GM18867 (cell line): ENCODE results near the gene IPCEF1.

Source experiments
- ATAC-seq: cut with Tn5 transposase; IDR thresholded peaks from one replicate; pipeline ENCODE4 v1.9.1; 2021; ENCODE audit warnings: mild to moderate bottlenecking, moderate library complexity; ENCODE audit not compliant: unreplicated experiment

IPCEF1 gene

DNA sequence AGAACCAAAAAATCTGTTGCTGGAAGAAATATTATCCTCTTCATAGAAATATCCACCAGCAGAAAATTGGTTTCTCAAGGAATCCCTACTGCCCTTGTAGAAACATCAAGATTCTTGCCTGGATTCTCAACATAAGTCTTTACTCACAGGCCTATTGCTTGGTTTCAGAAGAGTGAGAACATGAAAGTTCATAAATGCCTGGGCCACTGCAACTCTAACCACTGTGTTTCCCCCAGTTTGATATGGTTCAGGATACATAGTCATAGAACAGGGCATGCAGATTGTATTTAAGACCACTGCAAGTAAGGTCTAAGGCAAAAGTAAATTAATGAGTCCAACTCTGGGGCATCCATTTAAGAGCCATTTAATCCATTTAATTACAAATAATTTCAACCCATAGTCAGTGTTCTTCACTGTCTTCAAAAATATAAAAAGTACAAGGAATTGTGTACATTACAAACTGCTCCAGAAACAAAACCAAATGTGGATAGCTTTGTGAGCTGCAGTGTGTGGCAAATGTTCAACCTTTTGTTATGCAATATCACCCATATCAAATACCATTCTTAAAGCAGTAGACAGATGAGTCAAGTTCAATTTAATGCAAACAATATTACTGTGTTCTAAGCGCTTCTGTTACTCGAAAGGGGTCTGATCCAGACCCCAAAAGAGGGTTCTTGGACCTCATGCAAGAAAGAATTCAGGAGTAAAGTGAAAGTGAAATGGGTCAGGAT is 234.2 kb downstream of the IPCEF1 start:
- ATAC-seq, result no peak

DNA sequence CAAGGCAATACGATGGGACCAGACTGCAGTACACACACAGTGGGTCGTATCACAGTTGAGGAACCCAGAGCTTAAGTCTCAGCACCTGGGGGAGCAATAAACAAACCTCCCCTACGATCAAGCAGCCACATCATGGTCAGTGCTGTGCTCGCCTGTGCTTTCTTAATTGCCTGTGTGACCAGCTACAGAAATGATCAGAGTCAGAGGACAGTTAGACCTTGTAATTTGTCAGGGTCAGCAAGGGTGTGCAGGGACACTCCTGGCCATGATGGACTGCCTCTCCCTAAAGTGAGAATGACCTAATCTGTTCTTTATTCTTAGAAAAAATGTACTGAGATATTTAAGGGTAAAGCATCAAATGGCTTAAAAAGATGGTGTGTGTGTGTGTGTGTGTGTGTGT is 239.1 kb downstream of the IPCEF1 start:
- ATAC-seq, result no peak

DNA sequence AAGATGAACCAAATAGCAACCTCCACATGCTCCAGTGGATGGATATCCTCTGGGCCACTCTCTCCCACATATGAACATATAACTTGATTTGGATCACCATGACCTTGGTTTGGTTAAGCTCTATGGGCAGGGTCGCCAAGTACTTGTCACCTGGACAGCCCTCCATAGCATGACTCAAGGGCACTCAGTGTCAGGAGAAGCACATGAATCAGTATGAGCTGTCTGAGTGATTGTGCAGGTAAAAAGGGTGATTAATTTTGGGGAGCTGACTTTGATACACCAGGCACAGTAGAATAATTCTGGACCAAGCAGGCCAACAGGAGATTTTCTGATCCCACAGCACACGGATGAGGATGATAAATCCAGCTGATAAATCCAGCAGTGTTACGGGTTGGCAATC is 243.2 kb downstream of the IPCEF1 start:
- no peak for ATAC-seq

DNA sequence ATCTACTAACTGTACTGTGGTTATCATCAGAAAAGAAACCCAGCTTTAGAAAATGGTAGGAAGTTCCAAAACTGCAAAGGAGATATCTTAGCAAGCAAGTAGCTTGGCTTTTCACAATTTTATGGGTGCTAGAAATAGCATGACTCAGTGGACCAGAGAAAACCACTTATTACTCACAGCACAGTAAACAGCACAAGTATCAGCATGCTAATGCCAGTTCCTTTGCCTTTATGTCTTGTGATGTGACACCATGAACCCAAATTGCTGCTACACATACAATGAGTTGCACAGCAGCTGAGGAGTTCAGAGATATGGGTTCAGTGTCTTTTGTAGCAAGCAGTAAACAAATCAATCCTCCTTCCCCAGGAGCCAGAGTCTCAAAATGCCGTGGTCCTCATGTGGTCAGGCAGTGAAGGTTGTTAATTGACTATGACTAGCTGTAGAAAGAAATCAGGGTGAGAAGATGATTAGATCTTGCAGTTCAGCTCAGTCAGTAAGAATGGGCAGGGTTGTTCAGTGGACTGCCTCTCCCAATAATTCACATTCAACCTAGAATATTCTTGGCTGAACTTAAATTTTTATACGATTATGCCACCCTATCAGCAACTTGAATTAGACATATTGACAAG is 244.3 kb downstream of the IPCEF1 start:
- ATAC-seq, result no peak

DNA sequence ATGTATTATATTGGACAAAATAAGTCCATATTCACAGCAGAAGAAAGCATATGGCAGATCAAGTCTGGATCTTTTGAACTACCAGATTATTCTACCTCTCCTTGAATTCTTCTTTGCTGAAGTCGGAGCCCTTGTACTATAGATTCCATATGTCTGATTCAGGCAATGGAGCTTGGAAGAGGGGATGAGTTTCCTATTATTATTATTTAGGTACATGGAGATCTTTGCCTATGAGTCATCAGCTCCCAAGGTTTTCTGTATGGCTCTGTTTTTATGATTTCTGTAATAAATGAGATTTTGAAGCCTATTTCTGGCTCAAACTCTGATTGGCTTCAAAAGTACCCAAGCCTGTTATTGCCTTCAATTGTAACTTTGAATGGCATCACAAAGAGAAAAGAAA is 245.6 kb downstream of the IPCEF1 start:
- ATAC-seq, result no peak

DNA sequence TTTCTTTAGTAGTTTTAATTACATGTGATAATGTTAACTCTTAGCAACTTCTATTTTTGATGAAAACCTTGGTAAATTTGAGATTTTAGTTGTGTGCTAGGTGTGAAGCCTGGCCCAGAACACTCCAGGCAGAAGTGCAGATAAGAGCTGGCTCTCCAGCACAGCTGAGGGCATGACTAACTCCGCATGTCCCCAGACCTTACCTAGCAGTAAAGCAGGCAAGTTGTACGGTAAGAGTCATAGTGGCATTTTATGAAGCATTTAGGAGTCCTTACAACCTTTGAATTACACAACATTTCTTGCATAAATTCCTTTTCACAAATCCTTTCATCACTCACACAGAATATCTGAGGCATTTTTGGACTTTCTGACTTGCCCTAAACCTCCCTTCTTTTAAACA is 250.4 kb downstream of the IPCEF1 start:
- no peak for ATAC-seq
